ENCODE measurements around the gene ZNF385A.

Gene ZNF385A

GRCh38 chr12:54412348-54412747, 27.8 kb upstream of the ZNF385A start:
- peaks cover 88% of the 10 kb centered on the region for H3K79me2 ChIP-seq (ENCODE audit: insufficient read depth, low read length)
- no peak overlapping the region for H2AFZ ChIP-seq (ENCODE audit: low read length)
- peaks cover 64% of the 10 kb centered on the region for H3K4me1 ChIP-seq (ENCODE audit: insufficient read depth, low read length, poor library complexity, severe bottlenecking)
- peak overlapping the region; percentile 99 for H3K9ac ChIP-seq (ENCODE audit: low read depth, low read length, poor library complexity, severe bottlenecking)
- peak overlapping the region; percentile 85 for H3K4me3 ChIP-seq (ENCODE audit: low read length, poor library complexity, severe bottlenecking)
- H3K36me3 ChIP-seq (ENCODE audit: insufficient read depth, low read length), result peaks cover 37% of the 10 kb centered on the region
- H3F3A ChIP-seq (ENCODE audit: low read depth), result peaks cover 6% of the 10 kb centered on the region; the same call in 1 of the 2 replicates
- H3K4me2 ChIP-seq (ENCODE audit: low read depth, low read length, poor library complexity, severe bottlenecking), result peak overlapping the region; percentile 100
- H3K27me3 ChIP-seq (ENCODE audit: insufficient read depth, low read length, poor library complexity, severe bottlenecking), result no peaks in the 10 kb centered on the region
- no peaks in the 10 kb centered on the region for H3K9me3 ChIP-seq (ENCODE audit: insufficient read depth, low read depth, low read length)
- peaks cover 18% of the 10 kb centered on the region for H4K20me1 ChIP-seq (ENCODE audit: insufficient read depth, low read length, poor library complexity, severe bottlenecking)
- no peaks in the 10 kb centered on the region for H3K9me2 ChIP-seq (replicated peaks; ENCODE audit: low read depth, low read length)
- TF ChIP-seq EZH2phosphoT487 (IDR thresholded peaks at IDR 0.05; ENCODE audit: borderline replicate concordance), result no peak
- no peak for TF ChIP-seq CTCF (conservative IDR thresholded peaks at IDR 0.05; ENCODE audit: low read length)

- H3K4me1 ChIP-seq (ENCODE audit: insufficient read depth, low read length, poor library complexity, severe bottlenecking), result peaks cover 58% of the 10 kb centered on the region
- H3K36me3 ChIP-seq (ENCODE audit: insufficient read depth, low read length), result peaks cover 44% of the 10 kb centered on the region
- H4K20me1 ChIP-seq (ENCODE audit: insufficient read depth, low read length, poor library complexity, severe bottlenecking), result peaks cover 18% of the 10 kb centered on the region
- H3K27me3 ChIP-seq (ENCODE audit: insufficient read depth, low read length, poor library complexity, severe bottlenecking), result no peaks in the 10 kb centered on the region
- H3F3A ChIP-seq (ENCODE audit: low read depth), result peaks cover 9% of the 10 kb centered on the region; the same call in 1 of the 2 replicates
- H3K4me3 ChIP-seq (ENCODE audit: low read length, poor library complexity, severe bottlenecking), result peak overlapping the region; percentile 85
- TF ChIP-seq CTCF (conservative IDR thresholded peaks at IDR 0.05; ENCODE audit: low read length), result no peak
- no peak for TF ChIP-seq EZH2phosphoT487 (IDR thresholded peaks at IDR 0.05; ENCODE audit: borderline replicate concordance)
- H3K9ac ChIP-seq (ENCODE audit: low read depth, low read length, poor library complexity, severe bottlenecking), result peak overlapping the region; percentile 99
- H3K79me2 ChIP-seq (ENCODE audit: insufficient read depth, low read length), result peaks cover 81% of the 10 kb centered on the region
- H2AFZ ChIP-seq (ENCODE audit: low read length), result no peak overlapping the region
- H3K9me2 ChIP-seq (replicated peaks; ENCODE audit: low read depth, low read length), result no peaks in the 10 kb centered on the region
- no peaks in the 10 kb centered on the region for H3K9me3 ChIP-seq (ENCODE audit: insufficient read depth, low read depth, low read length)
- H3K4me2 ChIP-seq (ENCODE audit: low read depth, low read length, poor library complexity, severe bottlenecking), result peak overlapping the region; percentile 100
Observed at GRCh38 chr12:54411391-54412241, 27.1 kb upstream of the ZNF385A start.

- peaks cover 68% of the 10 kb centered on the region for H3K36me3 ChIP-seq (ENCODE audit: insufficient read depth, low read length)
- H3K79me2 ChIP-seq (ENCODE audit: insufficient read depth, low read length), result peaks cover 57% of the 10 kb centered on the region
Observed at GRCh38 chr12:54409267-54409666, 24.7 kb upstream of the ZNF385A start.

More at GRCh38 chr12:54409267-54409666, 24.7 kb upstream of the ZNF385A start:
- TF ChIP-seq EZH2phosphoT487 (IDR thresholded peaks at IDR 0.05; ENCODE audit: borderline replicate concordance) (no peak), CTCF (conservative IDR thresholded peaks at IDR 0.05; ENCODE audit: low read length) (no peak)
- Histone ChIP-seq H3K9me3 (ENCODE audit: insufficient read depth, low read depth, low read length) (no peaks in the 10 kb centered on the region), H2AFZ (ENCODE audit: low read length) (no peak overlapping the region), H3K9ac (ENCODE audit: low read depth, low read length, poor library complexity, severe bottlenecking) (no peak overlapping the region), H3K27me3 (ENCODE audit: insufficient read depth, low read length, poor library complexity, severe bottlenecking) (no peaks in the 10 kb centered on the region), H3K4me2 (ENCODE audit: low read depth, low read length, poor library complexity, severe bottlenecking) (no peak overlapping the region), H3F3A (ENCODE audit: low read depth) (peaks cover 7% of the 10 kb centered on the region; the same call in 1 of the 2 replicates), H4K20me1 (ENCODE audit: insufficient read depth, low read length, poor library complexity, severe bottlenecking) (peaks cover 14% of the 10 kb centered on the region), H3K9me2 (replicated peaks; ENCODE audit: low read depth, low read length) (no peaks in the 10 kb centered on the region), H3K4me3 (ENCODE audit: low read length, poor library complexity, severe bottlenecking) (no peak overlapping the region), H3K4me1 (ENCODE audit: insufficient read depth, low read length, poor library complexity, severe bottlenecking) (peaks cover 35% of the 10 kb centered on the region)

Measured in Loucy (cell line).